ENCODE measurements around the gene LHFPL5.

The LHFPL5 gene

GRCh38 chr6:35784200-35784599, 21.0 kb upstream of the LHFPL5 start:
- DNase-seq (no peak), ATAC-seq (no peak)
- peaks cover 47% of the 10 kb centered on the region for H3K27me3 Mint-ChIP-seq
- no peak overlapping the region for H3K4me3 Mint-ChIP-seq
- H3K27ac Mint-ChIP-seq, result no peak overlapping the region
- no peaks in the 10 kb centered on the region for H3K36me3 Mint-ChIP-seq (ENCODE audit: low read depth)
- no peaks in the 10 kb centered on the region for H3K9me3 Mint-ChIP-seq
- no peaks in the 10 kb centered on the region for H3K4me1 Mint-ChIP-seq

DNA sequence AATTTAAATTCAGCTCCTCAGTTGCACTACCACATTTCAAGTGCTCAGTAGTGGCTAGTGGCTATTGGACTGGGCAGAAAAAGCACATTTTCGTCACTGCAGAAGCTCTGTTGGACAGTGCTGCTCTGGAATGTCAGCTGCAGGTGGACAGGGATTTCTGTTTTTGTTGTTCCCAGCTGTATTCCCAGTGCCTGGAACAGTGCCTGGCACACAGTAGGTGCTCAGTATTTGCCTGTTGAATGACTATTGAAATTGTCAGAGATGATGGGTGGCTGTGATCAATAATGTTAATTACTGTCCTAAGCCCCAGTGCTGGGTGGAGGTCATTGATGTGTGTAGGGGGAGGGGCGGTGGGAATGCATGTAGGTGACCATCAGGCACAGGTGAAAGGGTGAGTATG, 18.9 kb upstream of the LHFPL5 start:
- DNase-seq (no peak), ATAC-seq (no peak)
- Mint-ChIP-seq H3K27me3 (peaks cover 51% of the 10 kb centered on the region), H3K4me1 (no peaks in the 10 kb centered on the region), H3K36me3 (ENCODE audit: low read depth) (no peaks in the 10 kb centered on the region), H3K27ac (no peak overlapping the region), H3K4me3 (no peak overlapping the region), H3K9me3 (no peaks in the 10 kb centered on the region)

DNA sequence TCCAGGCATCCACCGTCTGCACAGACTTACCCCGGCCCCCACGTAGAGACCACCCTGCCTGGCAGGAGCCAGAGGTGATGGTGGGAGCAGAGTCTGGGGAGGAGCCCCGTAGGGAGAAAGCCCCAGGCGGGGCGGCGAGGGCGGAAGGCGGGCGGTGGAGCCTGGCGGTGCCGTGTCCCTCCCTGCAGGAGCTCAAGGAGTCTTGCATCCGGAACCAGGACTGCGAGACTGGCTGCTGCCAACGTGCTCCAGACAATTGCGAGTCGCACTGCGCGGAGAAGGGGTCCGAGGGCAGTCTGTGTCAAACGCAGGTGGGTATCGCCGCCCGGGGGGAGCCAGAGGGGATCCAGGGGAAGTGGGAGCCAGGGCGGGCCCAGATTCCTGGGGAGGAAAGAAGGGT, 18.3 kb upstream of the LHFPL5 start:
- no peak for ATAC-seq

GRCh38 chr6:35787266-35788218, 17.6 kb upstream of the LHFPL5 start:
- Mint-ChIP-seq H3K4me1 (no peaks in the 10 kb centered on the region), H3K4me3 (no peak overlapping the region), H3K9me3 (no peaks in the 10 kb centered on the region), H3K27ac (no peak overlapping the region), H3K27me3 (peaks cover 43% of the 10 kb centered on the region), H3K36me3 (ENCODE audit: low read depth) (no peaks in the 10 kb centered on the region)
- ATAC-seq (no peak), DNase-seq (no peak)

More for the DNA sequence above, 18.3 kb upstream of the LHFPL5 start:
- Mint-ChIP-seq H3K4me3 (no peak overlapping the region), H3K27me3 (peaks cover 48% of the 10 kb centered on the region), H3K27ac (no peak overlapping the region), H3K4me1 (no peaks in the 10 kb centered on the region), H3K36me3 (ENCODE audit: low read depth) (no peaks in the 10 kb centered on the region), H3K9me3 (no peaks in the 10 kb centered on the region)
- no peak for DNase-seq

GRCh38 chr6:35788423-35788982, 16.6 kb upstream of the LHFPL5 start:
- DNase-seq, result no peak
- Mint-ChIP-seq H3K4me3 (no peak overlapping the region), H3K9me3 (no peaks in the 10 kb centered on the region), H3K27me3 (peaks cover 40% of the 10 kb centered on the region), H3K27ac (no peak overlapping the region), H3K4me1 (no peaks in the 10 kb centered on the region), H3K36me3 (ENCODE audit: low read depth) (no peaks in the 10 kb centered on the region)
- no peak for ATAC-seq

DNA sequence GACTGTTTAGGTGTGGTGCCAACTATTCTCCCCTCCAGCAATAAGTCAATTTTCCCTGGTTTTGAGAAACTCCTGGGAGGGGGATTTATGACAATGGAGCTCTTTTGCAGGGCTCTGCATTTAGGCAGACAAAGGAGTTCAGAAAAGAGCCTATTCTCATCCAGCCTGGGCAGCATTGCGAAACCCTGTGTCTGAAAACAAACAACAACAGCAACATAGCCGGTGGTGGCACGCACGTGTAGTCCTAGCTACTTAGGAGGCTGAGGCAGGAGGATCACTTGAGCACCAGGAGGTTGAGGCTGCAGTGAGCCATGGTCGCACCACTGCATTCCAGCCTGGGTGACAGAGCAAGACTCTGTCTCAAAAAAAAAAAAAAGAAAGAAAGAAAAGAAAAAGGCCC, 14.5 kb upstream of the LHFPL5 start:
- H3K4me1 Mint-ChIP-seq, result no peaks in the 10 kb centered on the region
- H3K9me3 Mint-ChIP-seq, result no peaks in the 10 kb centered on the region
- H3K27ac Mint-ChIP-seq, result no peak overlapping the region
- peaks cover 35% of the 10 kb centered on the region for H3K27me3 Mint-ChIP-seq
- DNase-seq, result no peak
- no peaks in the 10 kb centered on the region for H3K36me3 Mint-ChIP-seq (ENCODE audit: low read depth)
- no peak for ATAC-seq
- no peak overlapping the region for H3K4me3 Mint-ChIP-seq

GRCh38 chr6:35794536-35795452, 10.4 kb upstream of the LHFPL5 start:
- ATAC-seq (no peak), DNase-seq (no peak)
- Mint-ChIP-seq H3K4me1 (no peaks in the 10 kb centered on the region), H3K9me3 (no peaks in the 10 kb centered on the region), H3K4me3 (no peak overlapping the region), H3K27ac (no peak overlapping the region), H3K27me3 (peaks cover 3% of the 10 kb centered on the region), H3K36me3 (ENCODE audit: low read depth) (no peaks in the 10 kb centered on the region)

GRCh38 chr6:35795453-35796071, 9.6 kb upstream of the LHFPL5 start:
- Mint-ChIP-seq H3K36me3 (ENCODE audit: low read depth) (no peaks in the 10 kb centered on the region), H3K27me3 (no peaks in the 10 kb centered on the region), H3K4me1 (no peaks in the 10 kb centered on the region), H3K27ac (no peak overlapping the region), H3K9me3 (no peaks in the 10 kb centered on the region), H3K4me3 (no peak overlapping the region)
- ATAC-seq (no peak), DNase-seq (no peak)

DNA sequence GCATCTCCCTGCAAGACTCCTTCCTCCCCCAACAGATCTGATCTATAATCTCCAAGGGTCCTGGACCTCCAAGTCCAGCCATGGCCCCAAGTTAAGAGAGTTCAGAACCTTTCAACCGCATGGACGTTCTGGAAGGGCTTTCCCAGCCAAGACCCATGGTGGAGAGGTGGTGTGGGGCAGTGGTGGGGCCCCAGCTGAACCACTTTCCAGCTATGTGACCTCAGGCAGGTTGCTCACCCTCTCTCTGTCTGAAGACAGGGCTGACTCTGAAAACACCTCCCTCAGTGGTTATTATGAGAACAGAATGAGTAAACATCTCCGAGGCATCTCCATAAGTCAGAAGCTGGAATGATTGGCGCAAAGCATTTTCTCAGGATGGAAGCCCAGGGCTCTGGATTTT, 8.9 kb upstream of the LHFPL5 start:
- no peaks in the 10 kb centered on the region for H3K27me3 Mint-ChIP-seq

DNA sequence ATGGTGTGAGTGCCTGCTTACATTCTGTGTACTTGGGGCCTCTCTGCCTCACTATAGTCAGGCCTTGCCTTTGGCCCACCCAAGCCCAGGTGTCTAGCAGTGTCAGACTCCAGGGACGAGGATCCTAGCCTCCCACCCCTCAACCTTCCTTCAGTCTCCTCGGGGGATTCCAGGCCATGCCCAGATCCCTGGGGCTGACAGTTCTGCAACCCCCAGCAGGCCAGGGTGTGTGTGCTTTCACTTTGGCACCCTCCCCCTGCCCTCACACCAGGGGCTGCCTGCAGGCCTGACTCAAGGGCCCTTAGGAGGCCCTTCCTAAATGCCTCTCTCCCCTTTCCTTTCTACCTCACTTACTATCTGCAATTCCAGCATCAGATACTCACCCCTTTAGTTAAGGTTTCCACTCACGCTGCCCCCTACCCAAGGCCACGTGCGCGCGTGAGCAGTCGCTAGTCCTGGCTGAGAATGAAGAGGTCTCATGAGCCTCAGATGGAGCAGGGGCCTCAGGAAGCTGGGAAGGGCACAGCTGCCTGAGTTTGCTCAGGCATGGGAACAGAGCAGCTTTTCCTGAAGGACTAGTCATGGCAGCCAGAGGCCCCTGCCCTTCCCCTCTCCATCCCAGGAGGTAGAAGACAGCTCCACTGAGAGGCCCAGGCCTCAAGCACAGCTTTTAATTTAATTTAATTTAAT, 7.2 kb upstream of the LHFPL5 start:
- Mint-ChIP-seq H3K4me3 (no peak overlapping the region), H3K4me1 (no peaks in the 10 kb centered on the region), H3K27me3 (no peaks in the 10 kb centered on the region), H3K27ac (no peak overlapping the region), H3K9me3 (no peaks in the 10 kb centered on the region), H3K36me3 (ENCODE audit: low read depth) (no peaks in the 10 kb centered on the region)
- no peak for DNase-seq
- ATAC-seq, result no peak

More for the DNA sequence above, 8.9 kb upstream of the LHFPL5 start:
- Mint-ChIP-seq H3K4me3 (no peak overlapping the region), H3K36me3 (ENCODE audit: low read depth) (no peaks in the 10 kb centered on the region), H3K4me1 (no peaks in the 10 kb centered on the region), H3K9me3 (no peaks in the 10 kb centered on the region), H3K27ac (no peak overlapping the region)
- ATAC-seq, result no peak
- DNase-seq, result no peak

- Mint-ChIP-seq H3K4me1 (no peaks in the 10 kb centered on the region), H3K27ac (no peak overlapping the region), H3K27me3 (peaks cover 1% of the 10 kb centered on the region), H3K36me3 (ENCODE audit: low read depth) (no peaks in the 10 kb centered on the region), H3K4me3 (no peak overlapping the region), H3K9me3 (no peaks in the 10 kb centered on the region)
- ATAC-seq, result no peak
- DNase-seq, result no peak
Measured at GRCh38 chr6:35798706-35799105, 6.4 kb upstream of the LHFPL5 start.

DNA sequence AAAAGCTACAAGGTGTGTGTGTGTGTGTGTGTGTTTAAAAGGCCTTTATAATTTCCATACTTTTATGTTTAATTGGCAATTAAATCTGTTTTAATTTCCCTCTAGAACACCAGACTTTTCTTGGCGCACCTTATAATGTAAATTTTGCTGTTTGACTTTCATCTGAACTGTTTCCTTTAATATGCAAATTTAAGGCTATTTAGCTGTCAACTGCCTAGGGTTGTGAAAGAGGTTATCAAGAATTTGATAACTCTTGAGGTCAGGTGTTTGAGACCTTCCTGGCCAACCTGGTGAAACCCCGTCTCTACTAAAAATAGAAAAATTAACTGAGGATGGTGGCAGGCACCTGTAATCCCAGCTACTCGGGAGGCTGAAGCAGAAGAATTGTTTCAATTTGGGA, 4.0 kb upstream of the LHFPL5 start:
- no peaks in the 10 kb centered on the region for H3K9me3 Mint-ChIP-seq
- no peak overlapping the region for H3K27ac Mint-ChIP-seq
- peaks cover 8% of the 10 kb centered on the region for H3K27me3 Mint-ChIP-seq
- DNase-seq, result no peak
- no peaks in the 10 kb centered on the region for H3K36me3 Mint-ChIP-seq (ENCODE audit: low read depth)
- no peak overlapping the region for H3K4me3 Mint-ChIP-seq
- no peaks in the 10 kb centered on the region for H3K4me1 Mint-ChIP-seq
- no peak for ATAC-seq

- no peak overlapping the region for H3K4me3 Mint-ChIP-seq
- no peak for DNase-seq
Measured at GRCh38 chr6:35808688-35809087, 3.5 kb downstream of the LHFPL5 start.

DNA sequence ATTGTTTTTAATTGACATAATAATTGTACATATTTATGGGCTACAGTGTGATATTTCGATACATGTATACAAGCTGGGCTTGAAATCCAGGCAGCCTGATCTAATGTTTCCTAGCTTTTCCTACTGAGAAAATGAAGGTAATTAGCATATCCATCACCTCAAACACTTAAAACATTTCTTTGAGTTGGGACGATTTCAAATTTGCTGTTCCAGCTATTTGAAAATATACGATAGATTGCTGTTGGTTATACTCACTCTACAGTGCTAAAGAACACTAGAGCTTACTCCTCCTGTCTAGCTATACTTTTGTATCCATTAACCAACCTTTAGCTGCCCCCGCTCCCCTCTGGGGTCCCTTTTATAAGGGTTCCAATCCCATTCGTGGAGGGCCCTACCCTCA, 4.7 kb downstream of the LHFPL5 start:
- peaks cover 21% of the 10 kb centered on the region for H3K27me3 Mint-ChIP-seq
- ATAC-seq (no peak), DNase-seq (no peak)
- H3K27ac Mint-ChIP-seq, result no peak overlapping the region
- no peak overlapping the region for H3K4me3 Mint-ChIP-seq
- no peaks in the 10 kb centered on the region for H3K36me3 Mint-ChIP-seq (ENCODE audit: low read depth)
- H3K9me3 Mint-ChIP-seq, result no peaks in the 10 kb centered on the region
- peaks cover 5% of the 10 kb centered on the region for H3K4me1 Mint-ChIP-seq

More at GRCh38 chr6:35808688-35809087, 3.5 kb downstream of the LHFPL5 start:
- H3K36me3 Mint-ChIP-seq (ENCODE audit: low read depth), result no peaks in the 10 kb centered on the region
- H3K27ac Mint-ChIP-seq, result no peak overlapping the region
- no peak for ATAC-seq
- H3K4me1 Mint-ChIP-seq, result peaks cover 5% of the 10 kb centered on the region
- peaks cover 23% of the 10 kb centered on the region for H3K27me3 Mint-ChIP-seq
- no peaks in the 10 kb centered on the region for H3K9me3 Mint-ChIP-seq

Data from activated naive CD8-positive, alpha-beta T cell treated with anti-CD3 and anti-CD28 coated beads, Interleukin-2, amount 50 U/mL, for 24 hours (primary cell).